HEK293 (cell line): ENCODE data around the gene AMACR.

Experiments used
- CTCF ChIA-PET: fragments of 350-600 bp; formaldehyde crosslinking; extraction: SDS; loops from one replicate; lab custom pipeline; 2021; ENCODE audit warnings: antibody characterized with exemption; lab: Yijun Ruan, JAX
- POLR2A ChIA-PET: fragments of 300-600 bp; formaldehyde crosslinking; extraction: SDS; loops from one replicate; lab custom pipeline; 2020; ENCODE audit warnings: antibody characterized with exemption, inconsistent platforms; lab: Yijun Ruan, JAX
- H3K27ac ChIP-seq: fragments of 200-500 bp; sonication (Bioruptor generic); 2 replicates; pipeline ENCODE4 v1.5.1; 2014; ENCODE audit warnings: low read depth, low read length, control low read depth, inconsistent platforms; ENCODE audit errors: extremely low read depth
- H3K36me3 ChIP-seq, 2 experiments: fragments of 200-500 bp in 1 of 2; sonication (Bioruptor generic) in 1 of 2; 1 replicate in 1 of 2; 2 replicates in 1 of 2; pipeline ENCODE4 v1.5.1; 2014 to 2017; ENCODE audit warnings: inconsistent platforms in 2 of 2, low read length in 2 of 2; ENCODE audit not compliant: control insufficient read depth in 2 of 2, insufficient read depth in 1 of 2
- H3K4me1 ChIP-seq: fragments of 200-500 bp; sonication (Bioruptor generic); 2 replicates; pipeline ENCODE4 v1.5.1; 2014; ENCODE audit warnings: mild to moderate bottlenecking, low read length, inconsistent platforms; ENCODE audit not compliant: control insufficient read depth, insufficient read depth
- H3K4me3 ChIP-seq: 2 replicates; pipeline ENCODE4 v1.5.1; 2011; ENCODE audit warnings: low read depth, mild to moderate bottlenecking, control low read depth, low read length, moderate library complexity
- H3K9me3 ChIP-seq: fragments of 200-500 bp; sonication (Bioruptor generic); 2 replicates; pipeline ENCODE4 v1.5.1; 2014; ENCODE audit warnings: low read depth, low read length, inconsistent platforms; ENCODE audit not compliant: control insufficient read depth, insufficient read depth
- EGR2 ChIP-seq: fragments of 450-650 bp; formaldehyde crosslinking; IDR thresholded peaks from 2 replicates; pipeline ENCODE4 v1.5.1; 2016; ENCODE audit warnings: low read depth, missing biosample characterization, missing genetic modification characterization
- KLF8 ChIP-seq: fragments of 450-650 bp; formaldehyde crosslinking; IDR thresholded peaks from 2 replicates; pipeline ENCODE4 v1.5.1; 2016; ENCODE audit warnings: missing biosample characterization, missing genetic modification characterization
- PATZ1 ChIP-seq: fragments of 450-650 bp; formaldehyde crosslinking; IDR thresholded peaks from 2 replicates; pipeline ENCODE4 v1.5.1; 2016; ENCODE audit warnings: missing biosample characterization, missing genetic modification characterization
- PRDM10 ChIP-seq: fragments of 450-650 bp; formaldehyde crosslinking; IDR thresholded peaks from 2 replicates; pipeline ENCODE4 v1.5.1; 2016; ENCODE audit warnings: missing biosample characterization, missing genetic modification characterization
- ZBTB11 ChIP-seq: fragments of 450-650 bp; formaldehyde crosslinking; conservative IDR thresholded peaks from 2 replicates; pipeline ENCODE4 v1.5.1; 2016; ENCODE audit warnings: low read depth, missing biosample characterization, missing genetic modification characterization
- ZBTB48 ChIP-seq: fragments of 450-650 bp; formaldehyde crosslinking; IDR thresholded peaks from 2 replicates; pipeline ENCODE4 v1.5.1; 2016; ENCODE audit warnings: missing biosample characterization, missing genetic modification characterization
- ZNF112 ChIP-seq: fragments of 450-650 bp; formaldehyde crosslinking; IDR thresholded peaks from 2 replicates; pipeline ENCODE4 v1.5.0; 2017; ENCODE audit warnings: missing biosample characterization, missing genetic modification characterization
- ZNF132 ChIP-seq: fragments of 450-650 bp; formaldehyde crosslinking; IDR thresholded peaks from 2 replicates; pipeline ENCODE4 v1.5.1; 2017; ENCODE audit warnings: missing biosample characterization, missing genetic modification characterization, borderline replicate concordance
- ZNF157 ChIP-seq: fragments of 450-650 bp; formaldehyde crosslinking; IDR thresholded peaks from 2 replicates; pipeline ENCODE4 v1.5.1; 2016; ENCODE audit warnings: missing biosample characterization, missing genetic modification characterization
- ZNF239 ChIP-seq: fragments of 450-650 bp; formaldehyde crosslinking; IDR thresholded peaks from 2 replicates; pipeline ENCODE4 v1.5.1; 2016; ENCODE audit warnings: missing biosample characterization, missing genetic modification characterization
- ZNF335 ChIP-seq: fragments of 450-650 bp; formaldehyde crosslinking; conservative IDR thresholded peaks from 2 replicates; pipeline ENCODE4 v1.5.1; 2016; ENCODE audit warnings: missing biosample characterization, missing genetic modification characterization
- ZNF596 ChIP-seq: fragments of 450-650 bp; IDR thresholded peaks from 2 replicates; pipeline ENCODE4 v1.5.0; 2018; ENCODE audit warnings: missing biosample characterization, mild to moderate bottlenecking, missing genetic modification characterization, moderate library complexity
- ZNF76 ChIP-seq: fragments of 450-650 bp; formaldehyde crosslinking; IDR thresholded peaks from 2 replicates; pipeline ENCODE4; 2016; ENCODE audit warnings: low read depth, missing biosample characterization, missing genetic modification characterization, borderline replicate concordance
- ZNF768 ChIP-seq: fragments of 450-650 bp; formaldehyde crosslinking; IDR thresholded peaks from 2 replicates; pipeline ENCODE4 v1.5.1; 2018; ENCODE audit warnings: missing biosample characterization, mild to moderate bottlenecking, missing genetic modification characterization
- ZNF785 ChIP-seq: fragments of 450-650 bp; formaldehyde crosslinking; IDR thresholded peaks from 2 replicates; pipeline ENCODE4 v1.5.1; 2016; ENCODE audit warnings: missing biosample characterization, missing genetic modification characterization
- ZSCAN23 ChIP-seq: fragments of 450-650 bp; formaldehyde crosslinking; IDR thresholded peaks from 2 replicates; pipeline ENCODE4 v1.5.1; 2016; ENCODE audit warnings: missing biosample characterization, missing genetic modification characterization
- TF ChIP-seq, protein P1 (sequence below): fragments of 450-650 bp; formaldehyde crosslinking; IDR thresholded peaks from 2 replicates; pipeline ENCODE4 v1.5.1; 2016; ENCODE audit warnings: missing biosample characterization, missing genetic modification characterization

AMACR gene

GRCh38 chr5:34039398-34040157, 31.7 kb upstream of the AMACR start:
- peaks cover 0 to 4% of the 10 kb centered on the region in 2 experiments; a peak in 1 of 3 replicates for H3K36me3 ChIP-seq
- ChIA-PET CTCF (interaction anchor here (0.6 to 1.1 kb wide), 3 partner anchors 24 to 167 kb away, joined by 3 to 7 read pairs (median 5); no protein-coding TSS in a partner anchor), POLR2A (interaction anchor here (1.7 kb wide), 1 partner anchor 32 kb away, joined by 5 read pairs; the partner anchor contains the start of gene AMACR)
- TF ChIP-seq ZNF76 (tag by site-specific recombination): no peak
- no peak for TF ChIP-seq ZNF768 (tag by site-specific recombination)
- TF ChIP-seq ZBTB48 (tag by site-specific recombination): no peak
- no peak for TF ChIP-seq PATZ1 (tag by site-specific recombination)
- TF ChIP-seq ZNF596: no peak
- no peak for TF ChIP-seq KLF8
- no peak for TF ChIP-seq ZNF335 (tag by site-specific recombination)
- no peak for TF ChIP-seq ZNF239 (tag by site-specific recombination)
- TF ChIP-seq ZNF132 (tag by site-specific recombination): no peak
- TF ChIP-seq ZNF112: no peak
- TF ChIP-seq, protein P1, sequence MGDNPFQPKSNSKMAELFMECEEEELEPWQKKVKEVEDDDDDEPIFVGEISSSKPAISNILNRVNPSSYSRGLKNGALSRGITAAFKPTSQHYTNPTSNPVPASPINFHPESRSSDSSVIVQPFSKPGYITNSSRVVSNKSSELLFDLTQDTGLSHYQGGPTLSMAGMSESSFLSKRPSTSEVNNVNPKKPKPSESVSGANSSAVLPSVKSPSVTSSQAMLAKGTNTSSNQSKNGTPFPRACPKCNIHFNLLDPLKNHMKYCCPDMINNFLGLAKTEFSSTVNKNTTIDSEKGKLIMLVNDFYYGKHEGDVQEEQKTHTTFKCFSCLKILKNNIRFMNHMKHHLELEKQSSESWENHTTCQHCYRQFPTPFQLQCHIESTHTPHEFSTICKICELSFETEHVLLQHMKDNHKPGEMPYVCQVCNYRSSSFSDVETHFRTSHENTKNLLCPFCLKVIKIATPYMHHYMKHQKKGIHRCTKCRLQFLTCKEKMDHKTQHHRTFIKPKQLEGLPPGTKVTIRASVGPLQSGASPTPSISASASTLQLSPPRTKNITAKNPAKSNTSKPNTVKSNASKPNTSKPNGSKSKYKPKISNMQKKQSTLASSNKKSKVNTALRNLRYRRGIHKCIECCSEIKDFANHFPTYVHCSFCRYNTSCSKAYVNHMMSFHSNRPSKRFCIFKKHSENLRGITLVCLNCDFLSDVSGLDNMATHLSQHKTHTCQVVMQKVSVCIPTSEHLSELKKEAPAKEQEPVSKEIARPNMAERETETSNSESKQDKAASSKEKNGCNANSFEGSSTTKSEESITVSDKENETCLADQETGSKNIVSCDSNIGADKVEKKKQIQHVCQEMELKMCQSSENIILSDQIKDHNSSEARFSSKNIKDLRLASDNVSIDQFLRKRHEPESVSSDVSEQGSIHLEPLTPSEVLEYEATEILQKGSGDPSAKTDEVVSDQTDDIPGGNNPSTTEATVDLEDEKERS: no peak
- TF ChIP-seq ZBTB11 (tag by site-specific recombination): no peak
- TF ChIP-seq ZSCAN23 (tag by site-specific recombination): no peak
- TF ChIP-seq EGR2 (tag by site-specific recombination): no peak
- no peak for TF ChIP-seq PRDM10
- TF ChIP-seq ZNF785: no peak
- no peak for TF ChIP-seq ZNF157 (tag by site-specific recombination)
- no peak overlapping the region for H3K27ac ChIP-seq
- H3K4me1 ChIP-seq: no peaks in the 10 kb centered on the region
- no peak overlapping the region for H3K4me3 ChIP-seq
- H3K9me3 ChIP-seq: no peaks in the 10 kb centered on the region
